BJ (cell line): ENCODE data around the gene DAPK2. TPM values are rescaled to one million over a fixed set of nuclear protein-coding genes. Genes with fewer than 3 reads are reported as not detected.

ENCODE experiments used
- CTCF ChIA-PET: fragments of 350-600 bp; formaldehyde crosslinking; extraction: SDS; loops from one replicate; lab custom pipeline; 2021; ENCODE audit warnings: antibody characterized with exemption, inconsistent platforms; lab: Yijun Ruan, JAX
- POLR2A ChIA-PET: fragments of 300-600 bp; sonication (Branson Sonifier 250); formaldehyde crosslinking; extraction: SDS; loops from one replicate; lab custom pipeline; 2021; ENCODE audit warnings: antibody characterized with exemption; lab: Charles Lee
- DNase-seq: peaks from one replicate; pipeline ENCODE4 v3.0.0-alpha.2; 2011; ENCODE audit warnings: low read depth
- H3K27me3 ChIP-seq: 2 replicates; pipeline ENCODE4 v1.6.0; 2011; ENCODE audit warnings: low read length; ENCODE audit not compliant: control insufficient read depth, insufficient read depth
- H3K36me3 ChIP-seq: 2 replicates; pipeline ENCODE4 v1.5.1; 2011; ENCODE audit warnings: low read length; ENCODE audit not compliant: control insufficient read depth, insufficient read depth
- H3K4me3 ChIP-seq: 2 replicates; pipeline ENCODE4 v1.5.1; 2011; ENCODE audit warnings: low read depth, mild to moderate bottlenecking, control low read depth, low read length
- CTCF ChIP-seq: IDR thresholded peaks from 2 replicates; pipeline ENCODE4 v1.5.1; 2011; ENCODE audit warnings: low read depth, mild to moderate bottlenecking, control low read depth, inconsistent platforms, low read length, moderate library complexity; ENCODE audit not compliant: insufficient read depth
- polyA plus RNA-seq: library from polyadenylated mRNA; depleted of rRNA; stranded (reverse); fragments of >200 nt; gene quantifications from 2 replicates; pipeline ENCODE4 v1.2.3, GENCODE V29; 2011

Gene DAPK2
- polyA plus RNA-seq, 1 experiment = 12.4 TPM

- Histone ChIP-seq H3K36me3 (peaks cover 2% of the 10 kb centered on the region; the same call in 1 of the 2 replicates), H3K4me3 (no peak overlapping the region), H3K27me3 (no peaks in the 10 kb centered on the region)
- ChIA-PET POLR2A (no interaction called here), CTCF (interaction anchor here (0.7 to 2.7 kb wide), 3 partner anchors 27 to 96 kb away, joined by 3 to 8 read pairs (median 3); no protein-coding TSS in a partner anchor)
- DNase-seq = no peak
- TF ChIP-seq CTCF = no peak
Measured at GRCh38 chr15:63971904-63972303, 74.4 kb downstream of the DAPK2 start.

DNA sequence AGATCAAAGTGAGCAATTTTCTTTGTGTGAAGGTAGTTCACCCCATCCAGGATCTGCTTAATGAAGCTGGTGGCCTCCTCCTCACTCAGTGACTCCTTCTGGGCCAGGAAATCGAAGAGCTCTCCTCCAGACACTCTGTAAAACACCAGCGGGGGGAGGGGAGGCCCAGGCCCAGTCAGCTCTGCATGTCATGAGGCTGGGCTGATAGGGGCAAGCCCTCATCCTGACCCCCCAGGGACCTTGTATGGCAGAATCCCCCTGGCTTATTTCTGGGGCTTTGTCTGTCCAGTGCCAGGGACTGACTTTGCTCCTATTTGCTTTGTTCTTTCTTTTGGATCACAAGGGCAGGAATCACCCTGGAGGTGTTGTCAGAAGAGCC is 74.9 kb downstream of the DAPK2 start:
- no peak for DNase-seq
- ChIA-PET CTCF (interaction anchor here (0.7 to 2.7 kb wide), 4 partner anchors 26 to 96 kb away, joined by 3 to 8 read pairs (median 3); no protein-coding TSS in a partner anchor), POLR2A (no interaction called here)
- no peak for TF ChIP-seq CTCF
- Histone ChIP-seq H3K36me3 (peaks cover 2% of the 10 kb centered on the region; the same call in 1 of the 2 replicates), H3K4me3 (no peak overlapping the region), H3K27me3 (no peaks in the 10 kb centered on the region)

GRCh38 chr15:63970621-63971426 is 75.5 kb downstream of the DAPK2 start:
- Histone ChIP-seq H3K27me3 (no peaks in the 10 kb centered on the region), H3K36me3 (peaks cover 2% of the 10 kb centered on the region; the same call in 1 of the 2 replicates), H3K4me3 (no peak overlapping the region)
- no peak for DNase-seq
- CTCF ChIA-PET = interaction anchor here (0.7 to 2.7 kb wide), 4 partner anchors 26 to 95 kb away, joined by 3 to 8 read pairs (median 3); no protein-coding TSS in a partner anchor
- POLR2A ChIA-PET = no interaction called here
- no peak for TF ChIP-seq CTCF

DNA sequence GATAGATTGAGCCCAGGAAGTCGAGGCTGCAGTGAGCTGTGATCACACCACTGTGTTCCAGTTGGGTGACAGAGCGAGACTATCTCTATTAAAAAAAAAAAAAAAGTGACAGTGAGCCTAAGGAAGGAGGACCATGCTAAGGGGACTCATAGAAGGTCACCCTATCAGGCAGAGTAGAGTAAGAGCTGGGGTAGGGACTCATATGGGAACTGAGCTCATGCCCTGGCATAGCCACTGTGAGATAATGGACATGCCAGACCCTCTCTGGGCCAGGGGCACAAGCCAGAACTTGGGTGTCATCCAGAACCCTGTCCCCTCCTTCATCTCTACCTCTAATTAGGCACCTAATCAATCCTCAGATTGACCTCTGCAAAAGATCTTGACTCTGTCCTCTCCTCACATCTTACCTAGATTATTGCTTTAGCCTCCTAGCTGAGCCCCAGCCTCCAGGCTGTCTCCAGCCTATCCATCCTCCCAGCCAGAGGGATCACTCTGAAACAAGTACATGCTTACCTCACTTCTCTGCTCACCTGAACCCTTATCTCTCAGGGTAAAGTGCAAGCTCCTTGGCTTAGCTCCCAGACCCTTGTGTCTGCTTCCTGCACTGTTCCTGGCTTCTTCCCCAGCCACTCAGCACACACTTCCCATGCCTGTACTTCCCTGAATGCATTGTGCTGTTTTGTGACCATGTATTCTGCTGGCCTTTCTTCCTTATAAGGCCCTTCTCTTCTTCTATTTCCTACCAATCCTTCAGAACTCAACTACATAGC is 76.4 kb downstream of the DAPK2 start:
- POLR2A ChIA-PET = no interaction called here
- Histone ChIP-seq H3K4me3 (no peak overlapping the region), H3K27me3 (no peaks in the 10 kb centered on the region), H3K36me3 (peaks cover 4% of the 10 kb centered on the region; the same call in 1 of the 2 replicates)
- no peak for DNase-seq
- CTCF ChIA-PET = interaction anchor here (1.3 to 1.7 kb wide), 2 partner anchors 15 to 24 kb away, joined by 3 to 6 read pairs; no protein-coding TSS in a partner anchor
- no peak for TF ChIP-seq CTCF

DNA sequence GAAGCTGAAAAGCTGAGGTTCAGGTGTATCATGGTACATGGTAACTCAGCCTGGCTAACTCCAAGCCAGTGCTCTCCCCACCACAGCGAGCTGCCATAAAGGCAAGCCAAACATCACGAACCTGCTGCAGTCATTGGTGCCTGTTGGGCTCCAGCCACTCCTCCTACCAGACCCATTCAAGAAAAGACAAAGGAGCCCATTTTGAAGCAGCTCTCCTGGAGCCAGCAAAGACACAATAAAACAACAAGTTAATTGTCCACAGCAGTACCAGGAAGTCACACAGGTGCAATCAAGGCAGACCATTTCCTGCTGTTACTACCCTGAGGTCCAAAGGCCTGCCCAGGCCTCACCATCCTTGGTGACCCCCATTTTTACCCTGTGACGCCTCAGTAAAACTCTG is 77.6 kb downstream of the DAPK2 start:
- POLR2A ChIA-PET = no interaction called here
- no peaks in the 10 kb centered on the region for H3K27me3 ChIP-seq
- CTCF ChIA-PET = interaction anchor here (0.9 to 1.7 kb wide), 3 partner anchors 16 to 77 kb away, joined by 3 to 6 read pairs (median 3); partner anchors contain the start of gene DAPK2
- peaks cover 4% of the 10 kb centered on the region; the same call in 1 of the 2 replicates for H3K36me3 ChIP-seq
- no peak overlapping the region for H3K4me3 ChIP-seq
- TF ChIP-seq CTCF = no peak
- no peak for DNase-seq
